Right renal pelvis (tissue), 4 donors: Measurements from ENCODE around the gene IL36B. TPM values are rescaled to one million over a fixed set of nuclear protein-coding genes. Genes with fewer than 3 reads are reported as not detected.

Experiments used
- DNase-seq, 4 donors: peaks; one replicate each; pipeline ENCODE4 v3.0.0-alpha.2; 2013; ENCODE audit warnings: low read depth in 4 of 4, low spot score in 3 of 4, missing footprints in 1 of 4
- polyA plus RNA-seq, 4 donors: library from polyadenylated mRNA; unstranded; fragments of 120-200 nt; gene quantifications; one replicate each; pipeline ENCODE4 v1.2.1, GENCODE V29; 2013; ENCODE audit not compliant: insufficient read length in 4 of 4

Gene IL36B
- polyA plus RNA-seq, 4 donors: not detected

- DNase-seq: no peak
Observed at GRCh38 chr2:113057117-113057516, 4.5 kb upstream of the IL36B start.

DNA sequence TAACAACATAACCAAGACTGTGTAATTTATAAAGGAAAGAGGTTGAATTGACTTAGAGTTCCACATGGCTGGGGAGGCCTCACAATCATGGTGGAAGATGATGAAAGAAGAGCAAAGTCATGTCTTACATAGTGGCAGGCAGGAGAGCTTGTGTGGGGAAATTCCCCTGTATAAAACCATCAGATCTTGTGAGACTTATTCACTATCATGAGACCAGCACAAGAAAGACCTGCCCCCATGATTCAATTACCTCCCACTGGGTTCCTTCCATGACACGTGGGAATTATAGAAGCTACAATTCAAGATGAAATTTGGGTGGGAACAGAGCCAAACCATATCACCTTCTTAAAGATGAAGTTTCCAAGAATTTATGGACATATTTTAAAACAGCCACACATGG, 3.9 kb upstream of the IL36B start:
- DNase-seq: no peak

- DNase-seq: no peak
Observed at GRCh38 chr2:113054066-113054465, 1.4 kb upstream of the IL36B start.

GRCh38 chr2:113053666-113054065, 999 bp upstream of the IL36B start:
- DNase-seq: no peak

DNA sequence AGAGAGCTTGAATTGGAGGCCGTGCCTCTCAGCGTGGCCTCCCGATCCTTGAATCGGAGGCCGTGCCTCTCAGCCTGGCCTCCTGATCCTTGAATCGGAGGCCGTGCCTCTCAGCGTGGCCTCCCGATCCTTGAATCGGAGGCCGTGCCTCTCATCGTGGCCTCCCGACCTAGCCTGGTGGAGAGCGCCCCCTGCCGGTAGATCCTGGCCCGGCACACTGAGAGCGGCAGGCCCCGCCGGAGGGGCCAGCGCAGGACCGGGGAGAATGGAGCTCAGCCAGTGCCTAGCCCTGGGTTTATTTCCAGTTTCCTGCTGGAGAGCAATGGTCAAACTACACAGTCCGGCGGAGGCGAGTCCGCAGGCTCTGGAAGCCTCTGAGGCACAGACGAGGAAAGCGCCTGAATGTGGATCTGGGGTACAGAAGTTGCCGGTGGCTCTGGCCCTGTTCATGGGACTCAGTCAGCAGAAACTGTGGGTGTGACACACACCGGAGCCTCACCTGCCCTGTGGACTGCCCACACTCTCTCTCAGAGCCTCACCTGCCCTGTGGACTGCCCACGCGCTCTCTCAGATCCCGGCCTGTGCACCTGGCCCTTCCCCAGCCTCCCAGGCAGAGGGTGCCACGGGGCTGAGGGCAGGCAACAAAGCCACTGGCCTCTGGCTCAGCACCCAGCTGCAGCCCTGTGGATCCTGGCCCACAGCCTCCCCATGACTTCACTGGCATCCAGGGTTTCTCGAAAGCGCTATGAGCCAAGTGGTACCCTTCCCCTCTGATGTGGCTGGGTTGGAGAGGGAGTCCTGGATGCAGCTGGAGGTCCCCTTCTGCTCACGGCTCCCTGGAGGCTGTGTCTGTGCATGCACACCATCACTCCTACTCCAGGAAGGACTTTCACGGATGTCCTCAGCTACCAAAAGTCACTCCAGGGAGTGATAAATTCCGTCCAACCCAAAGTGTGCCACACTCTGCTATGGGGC, 1.5 kb downstream of the IL36B start:
- DNase-seq: no peak

- no peak for DNase-seq
Observed at GRCh38 chr2:113046465-113046864, 6.2 kb downstream of the IL36B start.

GRCh38 chr2:113041871-113042270, 10.8 kb downstream of the IL36B start:
- no peak for DNase-seq

GRCh38 chr2:113039719-113040118, 12.9 kb downstream of the IL36B start:
- no peak for DNase-seq

- no peak for DNase-seq
Observed at GRCh38 chr2:113039158-113039557, 13.5 kb downstream of the IL36B start.

GRCh38 chr2:113038291-113038690, 14.4 kb downstream of the IL36B start:
- no peak for DNase-seq

GRCh38 chr2:113036763-113037162, 15.9 kb downstream of the IL36B start:
- DNase-seq: no peak

GRCh38 chr2:113034016-113034415, 18.7 kb downstream of the IL36B start:
- DNase-seq: no peak

GRCh38 chr2:113032737-113033136, 19.9 kb downstream of the IL36B start:
- no peak for DNase-seq

GRCh38 chr2:113028112-113028511, 24.6 kb downstream of the IL36B start:
- no peak for DNase-seq

DNA sequence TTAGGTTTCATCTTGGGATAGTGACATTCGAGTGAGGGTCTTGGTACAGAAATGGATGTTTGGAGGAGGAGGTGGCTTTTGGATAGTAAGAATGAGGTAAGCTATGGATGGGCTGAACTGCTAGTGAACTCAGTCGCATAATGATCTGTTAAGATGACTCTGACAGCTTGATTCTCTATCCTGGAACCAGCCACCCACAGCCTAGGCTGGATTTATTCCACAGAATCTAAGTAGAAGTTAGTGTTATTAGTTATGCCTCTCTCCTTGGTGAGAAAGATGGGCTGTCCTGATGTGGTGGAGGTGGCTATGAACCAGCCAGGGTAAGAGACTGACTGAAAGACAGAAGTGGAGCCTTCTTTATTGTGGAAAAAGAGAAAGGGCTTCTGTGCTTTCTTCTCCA, 25.0 kb downstream of the IL36B start:
- DNase-seq: no peak

DNA sequence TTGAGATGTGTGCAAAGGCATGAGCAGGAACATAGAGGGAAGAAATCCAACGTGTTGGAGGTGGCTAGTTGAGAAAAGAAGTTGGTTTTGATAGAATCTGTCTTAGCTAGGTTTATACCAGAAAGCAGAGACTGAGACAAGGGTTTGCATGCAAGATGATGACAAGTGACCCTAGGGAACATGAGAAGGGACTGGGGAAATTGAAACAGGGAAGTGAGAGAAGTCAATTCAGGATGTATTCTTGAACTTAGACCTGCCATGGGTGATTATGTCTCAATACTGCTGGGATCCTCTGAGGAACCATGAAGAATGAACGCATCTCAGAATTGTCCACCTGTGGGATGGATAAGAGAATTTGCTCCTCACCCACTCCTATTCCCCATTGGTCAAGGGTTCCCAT, 26.9 kb downstream of the IL36B start:
- DNase-seq: no peak

DNA sequence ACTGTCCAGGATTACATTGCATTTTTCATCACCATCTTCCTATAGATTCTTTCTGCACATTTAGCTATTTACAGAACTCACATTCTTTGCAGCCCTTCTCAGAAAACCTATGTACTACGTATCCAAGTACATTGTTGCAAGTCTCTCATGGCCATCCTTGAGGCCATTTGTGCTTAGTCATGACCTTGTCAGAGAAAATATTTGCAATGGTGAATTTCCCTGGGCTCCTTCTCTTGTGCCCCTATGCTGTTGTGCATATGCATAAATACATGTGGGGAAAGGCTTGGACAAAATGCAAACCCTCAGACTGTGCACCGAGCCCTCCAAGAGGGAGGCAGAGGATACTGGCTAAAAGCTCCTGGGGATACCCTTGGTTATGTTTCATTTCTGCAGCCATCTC, 27.9 kb downstream of the IL36B start:
- no peak for DNase-seq

DNA sequence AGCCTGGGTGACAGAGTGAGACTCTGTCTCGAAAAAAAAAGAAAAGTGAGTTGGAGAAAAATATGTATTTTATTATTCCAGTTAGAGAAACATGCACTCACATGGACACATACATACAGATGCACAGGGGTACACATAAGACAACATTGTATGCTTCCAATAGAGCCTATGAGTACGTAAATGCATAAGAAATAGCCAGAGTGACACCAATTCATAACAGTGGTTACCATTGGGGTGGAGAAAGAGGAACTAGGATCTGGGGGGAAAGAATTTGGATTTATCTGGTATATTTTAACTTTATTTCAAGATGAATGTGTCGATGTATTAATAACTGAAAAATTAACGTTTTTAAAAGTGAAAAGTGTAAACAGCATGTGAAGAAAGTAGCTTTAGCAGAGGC, 31.4 kb downstream of the IL36B start:
- no peak for DNase-seq

DNA sequence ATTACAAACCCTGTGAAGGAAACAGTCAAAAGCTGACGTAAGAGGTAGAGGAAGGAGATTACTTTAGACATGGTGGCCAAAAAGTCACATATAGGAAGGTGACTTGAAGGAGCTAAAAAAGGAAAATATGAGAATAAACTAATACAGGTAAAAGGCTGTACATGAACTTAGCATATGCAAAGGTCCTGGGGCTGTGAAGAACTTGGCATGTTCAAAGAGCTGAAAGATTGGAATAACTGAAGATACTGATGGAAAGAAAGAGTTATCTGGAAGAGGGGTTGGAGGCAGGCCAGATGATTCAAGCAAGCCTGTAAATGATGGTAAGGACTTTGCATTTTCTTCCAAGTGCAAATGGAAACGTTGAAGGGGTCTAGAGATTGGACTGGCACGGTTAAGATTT, 34.2 kb downstream of the IL36B start:
- no peak for DNase-seq

- no peak for DNase-seq
Observed at GRCh38 chr2:113015655-113016054, 37.0 kb downstream of the IL36B start.

DNA sequence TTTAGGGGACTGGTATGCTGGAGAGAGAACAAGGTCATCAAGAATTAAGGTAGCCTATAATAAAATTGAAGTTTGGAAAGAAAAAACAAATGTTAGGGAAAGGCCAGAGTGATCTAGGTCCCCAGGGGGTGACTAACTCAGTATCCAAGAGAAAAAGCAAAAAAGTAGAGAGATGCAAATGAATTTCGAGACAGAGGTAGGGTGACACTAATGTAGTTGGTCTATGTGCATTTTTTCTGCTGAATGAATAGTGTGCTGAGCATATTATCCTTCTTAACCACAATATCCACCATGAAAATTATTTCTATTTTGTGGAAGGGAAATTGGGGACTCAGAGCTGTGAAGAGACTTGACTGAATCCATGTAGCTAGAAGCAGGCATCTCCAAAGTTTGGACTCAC, 37.6 kb downstream of the IL36B start:
- no peak for DNase-seq

GRCh38 chr2:113014067-113014466, 38.6 kb downstream of the IL36B start:
- no peak for DNase-seq

DNA sequence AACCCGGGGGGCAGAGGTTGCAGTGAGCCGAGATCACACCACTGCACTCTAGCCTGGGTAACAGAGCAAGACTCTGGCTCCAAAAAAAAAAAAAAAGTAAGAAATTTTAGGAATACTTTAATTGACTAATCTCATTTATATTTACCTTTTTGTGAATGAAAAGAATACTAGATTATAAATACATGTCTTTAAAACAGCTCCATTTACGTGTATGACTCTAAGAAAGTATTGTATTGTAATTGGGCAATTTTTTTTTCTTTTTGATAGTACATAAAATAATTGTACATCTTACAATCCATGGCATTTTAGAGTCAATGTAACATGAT, 39.4 kb downstream of the IL36B start:
- no peak for DNase-seq
